NCI-H146 treated with DMSO at 0.1 percent for 48 hours (cell line): ENCODE data around the gene AFAP1L2.

Source experiments
- DNase-seq: peaks from one replicate; lab custom pipeline; 2025; ENCODE audit not compliant: unreplicated experiment; lab: John Stamatoyannopoulos, UW

Gene AFAP1L2

GRCh38 chr10:114391599-114391998 lies 12.7 kb downstream of the AFAP1L2 start:
- DNase-seq = no peak

GRCh38 chr10:114389426-114389825 lies 14.9 kb downstream of the AFAP1L2 start:
- no peak for DNase-seq

GRCh38 chr10:114388275-114388674 lies 16.0 kb downstream of the AFAP1L2 start:
- no peak for DNase-seq

GRCh38 chr10:114387784-114388183 lies 16.5 kb downstream of the AFAP1L2 start:
- DNase-seq = no peak

- DNase-seq = peak; percentile 7
Measured at GRCh38 chr10:114386452-114386851, 17.9 kb downstream of the AFAP1L2 start.

- DNase-seq = no peak
Measured at GRCh38 chr10:114385557-114385956, 18.7 kb downstream of the AFAP1L2 start.

GRCh38 chr10:114384601-114385000 lies 19.7 kb downstream of the AFAP1L2 start:
- no peak for DNase-seq

- no peak for DNase-seq
Measured at GRCh38 chr10:114384181-114384580, 20.1 kb downstream of the AFAP1L2 start.

GRCh38 chr10:114380797-114381196 lies 23.5 kb downstream of the AFAP1L2 start:
- DNase-seq = no peak

GRCh38 chr10:114380060-114380459 lies 24.2 kb downstream of the AFAP1L2 start:
- DNase-seq = no peak

- no peak for DNase-seq
Measured at GRCh38 chr10:114379631-114380041, 24.7 kb downstream of the AFAP1L2 start.

- no peak for DNase-seq
Measured at GRCh38 chr10:114376523-114376922, 27.8 kb downstream of the AFAP1L2 start.

GRCh38 chr10:114375047-114375446 lies 29.3 kb downstream of the AFAP1L2 start:
- DNase-seq = no peak

GRCh38 chr10:114374053-114374791 lies 30.1 kb downstream of the AFAP1L2 start:
- no peak for DNase-seq

- DNase-seq = no peak
Measured at GRCh38 chr10:114373631-114374030, 30.7 kb downstream of the AFAP1L2 start.

- DNase-seq = no peak
Measured at GRCh38 chr10:114372995-114373394, 31.3 kb downstream of the AFAP1L2 start.

- DNase-seq = no peak
Measured at GRCh38 chr10:114372179-114372578, 32.1 kb downstream of the AFAP1L2 start.

- DNase-seq = no peak
Measured at GRCh38 chr10:114370966-114371365, 33.3 kb downstream of the AFAP1L2 start.

- no peak for DNase-seq
Measured at GRCh38 chr10:114370199-114370598, 34.1 kb downstream of the AFAP1L2 start.

GRCh38 chr10:114368057-114368391 lies 36.3 kb downstream of the AFAP1L2 start:
- DNase-seq = no peak

- peak; percentile 19 for DNase-seq
Measured at GRCh38 chr10:114367351-114368056, 36.8 kb downstream of the AFAP1L2 start.

GRCh38 chr10:114364726-114365125 lies 39.6 kb downstream of the AFAP1L2 start:
- DNase-seq = no peak
